KBM-7 (cell line): ENCODE data around the gene UIMC1.

Experiments used
- DNase-seq: peaks from one replicate; pipeline ENCODE4 v3.0.0-alpha.2; 2015
- in situ Hi-C: fragments of 300-500 bp; cut with MboI; formaldehyde crosslinking; loops from 2 replicates; pipeline ENCODE4 v1.14.3; 2020; ENCODE audit warnings: low sequenced_read_pairs, low pct_unique_long_range_greater_than_20kb, mixed read lengths

UIMC1 gene

DNA sequence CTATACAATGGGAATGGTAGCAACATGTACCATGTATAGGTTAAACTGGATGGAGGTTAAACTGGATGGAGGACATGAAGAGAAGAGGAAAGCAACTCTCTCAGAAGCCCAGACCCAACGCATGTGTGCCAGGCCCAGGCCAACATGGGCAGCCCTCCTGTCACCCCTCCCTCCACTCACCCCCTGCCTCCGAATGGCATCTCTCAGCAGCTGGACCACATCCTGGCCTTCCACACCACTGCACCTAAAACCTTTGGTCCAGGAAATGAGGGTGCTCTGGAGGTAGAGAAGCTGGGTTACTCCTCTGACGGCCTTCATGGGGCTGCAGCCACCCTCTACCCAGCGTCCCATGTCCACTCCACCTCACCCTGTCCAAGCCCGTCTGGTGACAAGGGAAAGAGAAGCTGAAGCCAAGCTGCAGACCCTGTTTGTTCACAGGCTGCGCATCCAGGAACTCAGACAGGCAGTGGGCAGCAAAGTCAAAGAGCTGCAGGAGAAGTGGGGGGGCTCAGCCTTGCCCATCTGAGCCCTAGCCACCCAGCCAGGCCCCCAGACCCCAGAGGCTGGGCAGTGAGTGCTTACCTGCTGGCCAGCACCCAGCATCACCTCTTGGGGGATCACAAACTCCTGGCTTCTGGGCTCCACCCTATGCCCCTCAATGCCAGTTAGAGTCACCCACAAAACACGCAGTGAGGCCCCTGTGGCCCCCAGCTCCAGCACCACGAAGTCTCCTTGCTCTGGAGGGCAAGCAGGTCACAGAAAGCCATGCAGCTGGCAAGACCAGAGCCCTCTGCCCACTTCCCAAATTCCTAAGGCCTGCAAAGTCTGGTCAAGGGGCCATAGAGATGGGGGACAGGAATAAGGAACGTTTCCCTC lies 115.9 kb downstream of the UIMC1 start:
- in situ Hi-C loops = no loop called here
- no peak for DNase-seq

DNA sequence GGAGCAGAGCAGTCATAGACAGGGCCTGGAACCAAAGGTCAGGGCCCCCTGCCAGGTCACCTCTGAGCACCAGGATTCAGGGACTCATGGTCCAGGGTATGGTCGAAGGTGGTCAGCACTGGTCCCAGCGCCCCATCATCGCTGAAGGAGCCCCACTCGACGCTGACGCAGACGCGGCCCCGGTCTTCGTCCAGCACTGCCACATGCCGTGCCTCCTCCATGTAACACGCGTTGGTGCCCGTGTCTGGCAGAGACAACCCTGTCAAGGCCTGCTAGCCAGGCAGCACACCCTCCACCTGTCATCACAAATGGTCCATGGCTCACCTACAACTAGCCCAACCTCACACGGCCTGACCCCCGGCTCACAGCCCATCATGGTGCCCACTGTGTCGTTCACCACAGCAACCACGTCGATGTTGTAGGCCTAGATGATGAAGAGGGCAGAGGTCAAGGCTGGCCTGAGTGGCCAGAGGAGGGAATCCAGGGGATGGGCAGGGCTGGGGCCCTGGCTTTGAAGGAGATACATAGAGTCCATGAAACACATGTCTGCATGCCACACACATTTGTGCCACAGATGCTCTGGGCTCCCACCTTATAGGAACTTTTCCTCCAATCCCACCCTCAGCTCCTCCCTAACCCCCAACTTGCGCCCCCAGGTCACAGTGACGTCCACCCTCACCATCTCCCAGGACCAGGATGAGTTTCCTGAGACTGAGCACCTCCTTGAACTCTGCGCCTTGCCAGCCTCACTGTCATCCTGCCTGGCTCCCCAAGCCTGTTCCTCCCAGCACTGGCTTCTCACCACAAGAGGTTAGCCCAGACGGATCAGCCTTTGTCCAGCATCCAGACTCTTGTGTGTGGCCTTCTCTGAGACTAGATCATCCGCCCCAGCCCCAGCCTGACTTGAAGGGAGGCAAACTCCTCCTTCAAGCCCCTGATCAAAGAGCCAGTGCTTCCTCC lies 117.0 kb downstream of the UIMC1 start:
- in situ Hi-C loops = no loop called here
- DNase-seq = no peak

DNA sequence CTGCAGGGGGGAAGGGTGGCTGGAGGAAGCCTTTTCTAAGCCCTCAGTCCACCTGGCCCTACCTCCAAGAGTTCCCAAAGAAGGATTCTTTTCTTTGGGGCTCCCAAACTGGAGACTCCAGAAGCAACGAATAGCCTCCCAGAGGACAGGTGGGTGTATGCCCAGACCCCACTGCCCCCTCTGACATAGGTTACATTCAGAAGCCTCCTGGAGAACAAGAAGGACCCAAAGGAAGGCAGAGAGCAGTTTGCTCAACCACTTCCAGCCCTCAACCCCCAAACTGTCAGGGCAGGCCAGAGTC lies 117.8 kb downstream of the UIMC1 start:
- in situ Hi-C loops = no loop called here
- no peak for DNase-seq

DNA sequence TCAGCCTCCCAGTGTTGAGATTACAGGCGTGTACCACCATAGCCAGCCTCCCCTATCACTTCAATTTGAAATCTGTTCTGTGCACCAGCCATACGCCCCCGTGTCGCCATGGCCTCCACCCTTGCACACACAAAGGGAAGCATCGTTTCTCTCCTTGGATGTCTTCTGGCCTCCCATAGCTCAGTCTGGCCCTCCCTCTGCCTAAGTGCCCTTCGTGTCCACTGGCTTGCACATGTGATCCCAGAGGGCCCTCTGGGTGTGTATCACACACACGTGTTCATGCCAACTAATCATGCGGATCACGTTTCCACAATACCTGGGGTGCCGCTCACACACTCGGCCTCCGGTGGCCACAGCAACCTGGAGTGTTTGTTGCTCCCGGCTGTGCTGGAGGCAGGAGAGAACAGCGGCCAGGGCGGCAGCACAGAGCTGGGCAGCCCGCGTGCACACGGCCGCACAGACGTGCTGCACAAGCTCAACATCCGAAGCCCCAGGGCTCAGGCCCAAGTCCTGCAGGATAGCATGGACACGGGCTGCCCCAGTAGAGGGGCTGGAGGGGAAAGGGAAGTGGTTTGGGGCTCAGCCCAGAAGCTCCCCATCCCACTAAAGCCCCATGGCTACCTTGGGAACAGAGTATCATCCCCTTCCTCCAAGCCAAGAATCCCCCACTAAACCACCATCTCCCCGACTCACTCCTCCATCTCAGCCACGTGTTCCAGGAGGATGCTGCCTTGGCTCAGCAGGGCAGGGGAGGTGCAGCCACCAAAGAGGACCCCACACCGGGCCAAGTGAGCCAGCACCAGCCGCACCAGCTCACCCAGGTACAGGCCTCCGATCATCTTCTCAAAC lies 118.3 kb downstream of the UIMC1 start:
- DNase-seq = no peak
- in situ Hi-C loops = no loop called here

DNA sequence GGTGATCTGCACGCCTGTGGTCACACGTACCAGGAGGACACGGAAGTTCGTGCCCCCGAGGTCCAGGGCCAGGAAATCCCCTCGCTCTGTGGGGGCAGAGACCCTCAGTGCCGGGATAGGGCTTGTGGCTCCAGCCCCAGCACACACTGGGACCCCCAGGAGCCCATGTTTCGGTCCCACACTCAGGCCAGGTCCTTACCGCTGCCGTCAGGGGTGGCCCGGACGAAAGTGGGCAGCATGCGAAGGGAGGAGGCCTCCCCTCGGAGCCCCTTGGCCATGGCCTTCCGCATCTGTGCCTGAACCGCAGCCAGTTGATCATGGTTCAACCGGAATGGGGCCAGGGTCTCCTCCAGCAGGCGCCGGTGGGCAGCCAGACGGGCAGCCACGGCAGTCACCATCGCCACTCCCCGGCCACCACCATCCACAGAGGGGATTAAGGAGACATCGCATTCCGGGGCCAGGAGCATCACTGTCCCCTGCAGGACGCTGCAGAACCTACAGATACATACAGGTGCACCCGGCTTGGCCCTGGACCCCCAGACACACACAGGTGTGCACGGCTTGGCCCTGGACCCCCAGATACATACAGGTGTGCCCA lies 119.2 kb downstream of the UIMC1 start:
- no peak for DNase-seq
- in situ Hi-C loops = no loop called here

DNA sequence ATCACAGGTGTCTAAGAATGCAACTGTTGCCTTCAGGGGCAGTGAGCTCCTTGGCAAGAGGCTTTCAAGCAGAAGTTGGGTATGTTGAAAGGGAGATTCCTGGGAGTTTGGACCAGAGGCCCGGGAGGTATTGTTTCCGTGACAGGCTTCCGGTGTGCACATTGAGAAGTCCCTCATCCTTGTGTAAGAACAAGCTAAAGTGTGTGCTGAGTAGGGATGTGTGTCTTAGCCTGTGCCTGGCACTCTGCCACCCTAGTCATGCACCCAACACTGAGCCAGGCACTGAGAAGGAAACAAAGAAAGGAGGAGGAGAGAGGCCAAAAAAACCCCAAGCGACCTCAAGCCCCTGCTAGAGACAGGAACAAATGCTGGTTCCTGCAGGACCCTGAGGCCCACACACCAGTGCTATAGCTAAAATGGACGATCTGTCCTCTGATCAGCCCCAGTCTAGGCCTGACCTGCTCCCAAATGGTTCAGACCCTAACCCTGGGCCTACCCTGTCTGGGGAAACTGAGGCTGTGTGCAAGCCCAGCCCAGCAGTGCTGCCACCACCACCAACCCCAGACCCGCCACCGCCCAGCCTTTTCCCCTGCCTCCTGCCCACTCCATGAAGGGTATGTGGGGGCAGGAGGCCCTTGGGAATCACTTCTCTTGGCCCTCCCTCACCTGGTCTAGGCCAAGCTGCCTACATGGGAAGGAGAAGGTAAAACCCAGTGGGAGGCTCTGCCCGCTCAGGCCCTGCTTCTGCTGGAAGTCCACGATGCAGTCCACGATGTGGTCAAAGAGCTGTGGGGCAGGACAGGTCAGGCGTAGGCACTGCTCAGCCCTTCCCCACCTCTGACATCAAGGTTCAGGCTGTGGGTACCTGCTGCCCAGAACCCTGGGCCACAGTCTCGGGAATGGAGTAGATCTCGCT lies 120.0 kb downstream of the UIMC1 start:
- in situ Hi-C loops = no loop called here
- no peak for DNase-seq

GRCh38 chr5:176884571-176884890 lies 122.0 kb downstream of the UIMC1 start:
- in situ Hi-C loops = no loop called here
- DNase-seq = no peak

GRCh38 chr5:176883700-176884570 lies 122.6 kb downstream of the UIMC1 start:
- in situ Hi-C loops = no loop called here
- DNase-seq = no peak

GRCh38 chr5:176882567-176882903 lies 124.0 kb downstream of the UIMC1 start:
- in situ Hi-C loops = no loop called here

DNA sequence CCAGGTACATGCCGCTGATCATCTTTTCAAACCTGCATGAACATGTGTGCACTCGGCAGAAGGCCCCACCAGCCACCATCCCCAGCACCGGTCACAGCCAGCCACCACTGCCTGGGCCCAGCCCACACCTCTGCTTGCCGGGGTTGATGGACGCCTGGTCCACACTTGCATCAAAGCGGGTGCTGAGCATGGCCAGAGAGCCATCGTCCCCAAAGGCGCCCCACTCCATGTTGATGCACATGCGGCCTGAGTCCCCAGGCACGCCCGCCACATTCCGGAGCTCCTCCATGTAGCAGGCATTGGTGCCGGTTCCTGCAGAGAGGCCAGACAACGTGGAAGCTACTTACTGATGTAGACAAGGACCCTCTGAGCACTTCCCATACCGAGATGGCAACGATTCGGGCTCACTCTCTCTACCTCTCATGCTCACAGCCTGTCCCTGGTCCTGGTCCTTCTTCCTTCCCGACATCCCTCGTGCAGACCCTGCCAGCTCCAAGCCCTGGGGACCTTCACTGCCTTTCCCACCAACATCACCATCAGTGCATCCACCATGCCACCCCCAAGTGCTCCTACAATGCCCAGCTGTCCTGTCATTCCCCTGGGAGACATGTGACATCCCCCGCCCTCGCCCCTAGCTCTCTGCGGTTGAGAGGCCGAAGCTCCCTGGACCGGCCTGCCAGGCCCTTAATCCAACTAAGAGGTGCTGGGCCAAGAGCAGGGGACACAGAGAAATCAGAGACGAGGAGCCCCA lies 124.6 kb downstream of the UIMC1 start:
- in situ Hi-C loops = no loop called here
- DNase-seq = no peak

More at GRCh38 chr5:176882567-176882903, 124.0 kb downstream of the UIMC1 start:
- DNase-seq = no peak

DNA sequence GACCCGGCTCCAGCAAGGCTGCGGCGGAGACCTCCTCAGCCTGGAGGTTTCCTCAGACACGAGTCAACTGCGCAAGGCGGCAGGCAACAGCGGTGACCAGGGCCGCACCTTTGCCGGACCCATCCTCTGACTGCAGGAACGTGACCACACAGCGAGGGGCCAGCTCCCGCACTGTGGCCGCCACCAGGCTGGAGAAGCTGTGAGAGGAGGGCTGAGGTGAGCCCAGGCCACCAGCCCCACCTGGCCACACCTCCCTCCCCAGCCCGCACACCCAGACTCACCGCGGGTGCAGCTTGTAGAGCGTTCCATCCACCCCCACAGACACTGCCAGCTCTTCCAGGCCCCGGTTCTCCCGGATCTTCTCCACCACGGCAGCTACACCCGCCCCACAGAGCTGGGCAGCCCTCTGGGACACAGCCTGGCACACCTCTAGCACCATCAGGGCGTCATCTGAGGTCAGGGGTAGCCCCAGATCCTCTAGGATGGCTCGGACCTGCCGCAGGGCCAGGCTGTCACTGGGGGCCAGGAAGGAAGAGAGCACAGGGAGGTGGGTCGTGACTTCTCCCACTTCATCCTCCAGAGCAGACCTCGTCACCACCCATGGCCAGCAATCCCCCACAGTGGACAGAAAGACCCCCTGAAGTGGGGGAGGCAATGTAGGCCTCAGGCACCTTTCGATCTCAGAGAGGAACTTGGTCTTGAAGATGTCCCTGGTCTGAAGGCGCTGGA lies 125.4 kb downstream of the UIMC1 start:
- in situ Hi-C loops = no loop called here
- DNase-seq = no peak

DNA sequence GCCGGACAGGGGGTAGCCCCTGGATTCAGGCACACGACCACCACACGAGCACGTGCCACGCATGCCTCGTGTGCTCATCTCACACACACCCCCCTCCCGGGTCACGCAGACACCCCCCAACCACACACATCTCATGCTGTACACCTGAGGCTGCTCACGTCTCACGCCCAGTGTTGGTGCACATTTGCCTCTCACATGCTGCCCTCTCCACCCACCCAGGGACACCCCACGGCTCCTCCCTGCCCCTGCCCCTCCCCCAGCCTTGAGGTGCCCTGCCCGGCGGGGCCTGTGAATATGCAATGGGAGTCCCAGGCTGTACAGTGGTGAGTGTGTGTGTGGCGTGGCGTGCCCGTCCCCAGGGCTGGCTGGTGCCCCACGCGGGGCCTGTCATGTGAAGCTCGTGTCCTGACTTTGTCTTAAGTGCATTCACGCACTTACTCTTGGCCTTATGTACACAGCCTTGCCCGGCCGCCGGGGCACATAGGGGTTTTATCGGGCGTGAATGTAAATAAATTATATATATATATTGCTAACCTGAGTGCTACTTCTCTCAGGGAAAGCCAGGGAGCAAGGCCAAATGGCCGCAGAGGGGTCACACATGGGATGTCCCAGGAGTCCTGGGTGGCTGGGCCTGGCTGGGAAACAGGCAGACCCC lies 126.1 kb downstream of the UIMC1 start:
- in situ Hi-C loops = no loop called here
- DNase-seq = no peak

- DNase-seq = no peak
- in situ Hi-C loops = no loop called here
Observed at GRCh38 chr5:176879663-176880361, 126.8 kb downstream of the UIMC1 start.

DNA sequence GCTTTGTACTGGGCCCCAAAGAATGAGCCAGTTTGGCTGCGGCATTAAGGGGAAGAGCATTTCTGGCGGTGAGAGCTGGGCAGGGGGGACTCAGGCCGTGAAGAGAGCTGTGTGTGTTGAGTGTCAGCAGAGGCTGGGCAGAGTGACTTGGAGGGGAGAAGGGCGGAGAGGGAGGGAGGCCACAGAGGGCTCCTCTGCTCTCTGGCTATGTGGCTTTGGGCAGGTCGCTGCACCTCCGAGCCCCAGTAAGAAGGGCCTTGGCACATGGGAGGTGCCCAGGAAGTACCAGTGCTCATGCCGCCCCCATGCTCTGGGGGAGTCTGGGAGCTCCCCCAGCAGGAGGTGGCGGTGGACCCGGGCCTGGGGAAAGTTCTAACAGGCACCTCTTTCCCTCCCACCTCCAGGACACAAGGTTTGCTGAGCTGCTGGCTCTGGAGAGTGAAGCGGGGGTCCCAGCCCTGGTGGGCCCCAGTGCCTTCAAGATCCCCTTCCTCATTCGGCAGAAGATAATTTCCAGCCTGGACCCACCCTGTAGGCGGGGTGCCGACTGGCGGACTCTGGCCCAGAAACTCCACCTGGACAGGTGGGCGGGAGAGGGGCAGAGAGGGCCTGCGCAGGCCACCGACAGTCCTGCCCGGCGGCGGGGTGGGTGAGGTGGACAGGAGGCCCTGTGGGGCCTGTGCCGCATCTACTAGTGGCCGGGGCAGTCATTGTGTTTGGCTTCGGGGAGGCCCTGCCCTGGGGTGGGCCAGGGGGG lies 127.5 kb downstream of the UIMC1 start:
- no peak for DNase-seq
- in situ Hi-C loops = no loop called here
